GM12874 (cell line): ENCODE results near the gene INHBB.

Experiments
- CTCF ChIP-seq: IDR thresholded peaks from 2 replicates; pipeline ENCODE4 v1.5.1; 2011; ENCODE audit warnings: low read depth, mild to moderate bottlenecking, control low read depth, low read length, moderate library complexity; ENCODE audit not compliant: insufficient read depth

The INHBB gene

GRCh38 chr2:120344214-120344975 is 1.5 kb upstream of the INHBB start:
- TF ChIP-seq CTCF = no peak

- no peak for TF ChIP-seq CTCF
Measured at GRCh38 chr2:120344976-120345581, 857 bp upstream of the INHBB start.

GRCh38 chr2:120345608-120346007 is 328 bp upstream of the INHBB start:
- no peak for TF ChIP-seq CTCF

- TF ChIP-seq CTCF = no peak
Measured at GRCh38 chr2:120346667-120347358, 877 bp downstream of the INHBB start.

GRCh38 chr2:120347396-120348060 is 1.6 kb downstream of the INHBB start:
- TF ChIP-seq CTCF = no peak

- TF ChIP-seq CTCF = no peak
Measured at GRCh38 chr2:120348134-120348736, 2.3 kb downstream of the INHBB start.

- no peak for TF ChIP-seq CTCF
Measured at GRCh38 chr2:120348737-120349439, 3.0 kb downstream of the INHBB start.
